Spinal cord (tissue), 10 donors: ENCODE results near the gene ALG5. TPM values are rescaled to one million over a fixed set of nuclear protein-coding genes. Genes with fewer than 3 reads are reported as not detected.

Experiments used
- DNase-seq, 6 donors: peaks; one replicate each; pipeline versions ENCODE4 v3.0.0 to v3.0.0-alpha.2; 2013 to 2015; ENCODE audit warnings: low spot score in 6 of 6, low read depth in 4 of 6
- H3K27ac ChIP-seq: one replicate; pipeline ENCODE4 v1.5.1; 2013; ENCODE audit warnings: low read depth, low read length, control low read depth
- H3K27me3 ChIP-seq: one replicate; pipeline ENCODE4 v1.6.1; 2013; ENCODE audit warnings: low read length; ENCODE audit not compliant: control insufficient read depth, insufficient read depth
- H3K36me3 ChIP-seq: one replicate; pipeline ENCODE4 v1.6.1; 2013; ENCODE audit warnings: low read length; ENCODE audit not compliant: control insufficient read depth, insufficient read depth
- H3K4me1 ChIP-seq: one replicate; pipeline ENCODE4 v1.6.1; 2013; ENCODE audit warnings: low read length; ENCODE audit not compliant: control insufficient read depth, insufficient read depth
- H3K4me3 ChIP-seq: one replicate; pipeline ENCODE4 v1.5.1; 2013; ENCODE audit warnings: low read depth, low read length, control low read depth
- H3K9me3 ChIP-seq: one replicate; pipeline ENCODE4 v1.6.1; 2013; ENCODE audit warnings: low read length; ENCODE audit not compliant: control insufficient read depth, insufficient read depth
- WGBS: methylation state at CpG from one replicate; pipeline ENCODE4 v1.1.5; 2013; ENCODE audit warnings: missing lambda C conversion rate; ENCODE audit not compliant: insufficient coverage; 5-methylcytosine and 5-hydroxymethylcytosine counted together
- polyA plus RNA-seq, 2 donors: library from polyadenylated mRNA; unstranded; fragments of 120-200 nt; gene quantifications; one replicate each; pipeline ENCODE4 v1.2.1, GENCODE V29; 2013; ENCODE audit not compliant: insufficient read length in 2 of 2
- total RNA-seq, 2 donors: library from RNA; depleted of rRNA in 1 of 2; stranded (reverse); fragments of 120-200 nt in 1 of 2; fragments of >200 nt in 1 of 2; gene quantifications; one replicate each; pipeline versions ENCODE4 v1.2.3 to v1.2.4, GENCODE V29; 2013 to 2014
- donor health status: healthy.

ALG5 gene
- total and polyA plus RNA-seq, 4 donors = 31.7 to 42.8 (median 37.5) TPM

- no peaks in the 10 kb centered on the region for H3K9me3 ChIP-seq
- no peak overlapping the region for H3K4me3 ChIP-seq
- no CpG with 5 or more reads among the region's 4 CpGs for WGBS
- H3K27me3 ChIP-seq = no peaks in the 10 kb centered on the region
- peaks cover 34% of the 10 kb centered on the region for H3K36me3 ChIP-seq
- no peak for DNase-seq
- H3K27ac ChIP-seq = no peak overlapping the region
- H3K4me1 ChIP-seq = peaks cover 3% of the 10 kb centered on the region
Measured at GRCh38 chr13:36992362-36992761, 6.8 kb downstream of the ALG5 start.

- DNase-seq = no peak
- Histone ChIP-seq H3K4me1 (no peaks in the 10 kb centered on the region), H3K9me3 (no peaks in the 10 kb centered on the region), H3K27me3 (no peaks in the 10 kb centered on the region), H3K4me3 (no peak overlapping the region), H3K36me3 (peaks cover 32% of the 10 kb centered on the region), H3K27ac (no peak overlapping the region)
- 97% methylated on average over 2 of the region's 2 CpGs for WGBS
Measured at GRCh38 chr13:36986462-36987240, 12.5 kb downstream of the ALG5 start.

DNA sequence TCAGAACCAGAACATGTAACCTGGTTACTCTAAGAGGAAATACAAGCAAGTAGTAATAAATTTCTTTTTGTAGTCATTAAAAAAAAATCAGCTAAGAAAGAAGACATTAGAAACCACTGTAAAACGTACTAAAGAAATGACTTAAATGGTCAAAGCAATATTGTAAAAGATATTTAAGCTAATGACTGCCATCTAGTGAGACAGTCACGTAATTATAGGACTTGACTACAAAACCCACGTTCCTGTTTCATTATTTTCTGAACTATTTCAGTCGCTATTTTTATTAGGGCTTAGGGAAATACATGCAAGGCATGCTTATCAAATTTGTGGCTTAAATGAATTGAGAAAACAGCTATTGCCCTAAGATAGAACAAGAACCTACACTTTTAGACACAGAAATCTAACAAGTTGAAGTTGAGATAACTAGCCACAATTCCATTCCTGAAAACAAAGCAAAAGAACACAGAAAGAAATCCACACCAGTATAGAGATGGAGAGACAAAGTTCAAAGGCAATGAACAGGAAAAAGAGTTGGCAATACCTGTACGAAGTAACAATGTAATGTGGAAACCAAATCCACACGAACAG, 17.9 kb downstream of the ALG5 start:
- no peaks in the 10 kb centered on the region for H3K9me3 ChIP-seq
- no peaks in the 10 kb centered on the region for H3K27me3 ChIP-seq
- H3K27ac ChIP-seq = no peak overlapping the region
- WGBS = 100% methylated on average over 1 of the region's 6 CpGs
- peaks cover 32% of the 10 kb centered on the region for H3K36me3 ChIP-seq
- no peaks in the 10 kb centered on the region for H3K4me1 ChIP-seq
- peak; percentile 18 to 89 (median 30) for DNase-seq
- H3K4me3 ChIP-seq = no peak overlapping the region

DNA sequence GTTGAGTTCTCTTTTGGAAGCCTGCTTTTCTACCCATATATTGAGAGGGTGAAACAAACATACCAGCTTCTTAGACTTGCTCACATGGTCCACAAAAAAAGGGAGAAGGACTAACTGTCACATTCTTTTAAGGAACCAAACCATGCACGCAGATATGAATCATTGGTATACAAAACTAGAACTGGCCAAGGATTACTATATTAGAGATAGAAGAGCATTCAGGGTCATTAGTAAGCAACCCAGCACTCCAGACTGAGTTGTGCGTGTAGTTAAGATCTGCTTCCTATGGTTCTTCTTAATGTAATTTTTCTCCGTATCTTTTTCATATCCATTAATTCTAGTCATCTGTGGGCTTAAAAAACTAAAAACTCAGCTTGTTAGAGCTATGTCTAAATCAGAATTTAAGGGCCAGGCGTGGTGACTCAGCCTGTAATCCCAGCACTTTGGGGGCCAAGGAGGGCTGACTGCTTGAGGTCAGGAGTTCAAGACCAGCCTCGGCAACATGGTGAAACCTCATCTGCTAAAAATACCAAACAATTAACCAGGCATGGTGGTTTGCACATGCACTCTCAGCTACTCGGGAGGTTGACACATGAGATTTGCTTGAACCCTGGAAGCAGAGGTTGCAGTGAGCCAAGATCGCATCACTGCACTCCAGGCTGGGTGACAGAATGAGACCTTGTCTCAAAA, 19.6 kb downstream of the ALG5 start:
- Histone ChIP-seq H3K4me1 (no peaks in the 10 kb centered on the region), H3K36me3 (peaks cover 33% of the 10 kb centered on the region), H3K27me3 (no peaks in the 10 kb centered on the region), H3K9me3 (no peaks in the 10 kb centered on the region), H3K4me3 (no peak overlapping the region), H3K27ac (no peak overlapping the region)
- WGBS = 100% methylated on average over 2 of the region's 7 CpGs
- DNase-seq = no peak

DNA sequence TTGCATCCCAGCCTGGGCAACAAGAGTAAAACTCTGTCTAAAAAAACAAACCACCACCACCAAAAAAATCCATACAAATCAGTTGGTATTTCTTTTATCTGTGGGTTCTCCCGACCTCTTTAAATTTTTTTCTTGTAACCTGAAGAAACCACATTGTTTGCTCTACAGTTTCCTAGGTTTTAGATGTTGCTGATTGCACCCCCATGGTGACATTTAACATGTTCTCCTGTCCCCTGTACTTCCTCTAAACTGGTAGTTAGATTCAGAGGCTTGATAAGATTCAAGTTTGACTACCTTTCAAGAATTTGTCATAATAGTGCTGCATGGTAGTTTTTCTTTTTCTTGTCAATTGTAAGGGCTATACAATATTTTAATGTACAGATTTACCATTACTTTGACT, 24.0 kb downstream of the ALG5 start:
- H3K27me3 ChIP-seq = no peaks in the 10 kb centered on the region

DNA sequence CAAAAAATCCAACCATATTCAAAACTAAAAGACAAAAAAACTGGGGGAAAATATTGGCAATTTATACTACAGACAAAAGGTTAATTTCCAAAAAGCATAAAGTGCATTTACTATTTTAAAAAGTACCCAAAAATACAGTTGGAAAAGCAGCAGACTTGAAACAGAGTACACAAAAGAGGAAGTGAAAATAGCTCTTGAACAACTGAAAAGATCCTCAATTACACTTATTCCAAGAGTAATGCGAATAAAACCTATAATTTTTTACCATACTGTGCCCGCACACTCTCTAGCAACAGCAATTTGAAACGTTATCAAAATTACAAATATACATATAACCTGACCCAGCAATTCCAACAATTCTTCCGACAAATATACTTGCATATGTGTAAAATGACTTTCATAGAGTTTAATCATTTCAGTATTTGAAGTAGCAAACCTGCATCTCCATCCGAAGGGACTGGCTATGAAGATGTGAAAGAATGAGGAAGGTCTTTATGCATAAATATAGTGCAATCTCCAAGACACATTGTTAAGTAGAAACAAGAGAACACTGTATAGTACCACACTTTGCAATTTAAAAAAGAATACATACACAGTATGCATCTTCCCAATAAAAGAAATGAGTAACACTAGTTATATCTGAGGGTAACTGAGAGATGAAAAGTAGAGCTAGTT, 25.4 kb downstream of the ALG5 start:
- Histone ChIP-seq H3K36me3 (peaks cover 30% of the 10 kb centered on the region), H3K27me3 (no peaks in the 10 kb centered on the region), H3K4me3 (no peak overlapping the region), H3K27ac (no peak overlapping the region), H3K9me3 (no peaks in the 10 kb centered on the region), H3K4me1 (no peaks in the 10 kb centered on the region)
- no CpG with 5 or more reads among the region's 5 CpGs for WGBS
- no peak for DNase-seq

More for the DNA sequence above, 24.0 kb downstream of the ALG5 start:
- DNase-seq = no peak
- H3K36me3 ChIP-seq = peaks cover 33% of the 10 kb centered on the region
- WGBS = no CpG with 5 or more reads among the region's 1 CpG
- H3K9me3 ChIP-seq = no peaks in the 10 kb centered on the region
- no peak overlapping the region for H3K4me3 ChIP-seq
- no peaks in the 10 kb centered on the region for H3K4me1 ChIP-seq
- H3K27ac ChIP-seq = no peak overlapping the region

DNA sequence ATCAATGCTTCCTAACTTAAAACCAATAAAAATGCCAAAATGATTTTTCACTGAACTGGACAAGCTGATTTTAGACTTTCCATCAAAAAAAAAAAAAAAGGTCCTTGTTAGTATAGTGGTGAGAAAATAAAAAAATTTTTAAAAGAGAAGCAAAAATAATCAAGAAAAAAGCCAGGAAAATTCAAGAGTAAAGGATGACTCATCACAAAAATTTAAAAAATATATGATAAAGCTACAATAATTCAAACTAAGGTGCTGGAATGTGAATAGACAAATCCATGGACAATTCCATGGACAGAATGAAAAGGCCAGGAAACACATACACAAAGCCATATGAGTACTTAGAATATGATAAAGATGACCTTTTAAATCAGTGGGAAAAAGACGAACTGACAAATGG, 26.1 kb downstream of the ALG5 start:
- H3K36me3 ChIP-seq = peaks cover 24% of the 10 kb centered on the region
- no peaks in the 10 kb centered on the region for H3K4me1 ChIP-seq
- H3K9me3 ChIP-seq = no peaks in the 10 kb centered on the region
- DNase-seq = no peak
- no CpG with 5 or more reads among the region's 1 CpG for WGBS
- H3K27ac ChIP-seq = no peak overlapping the region
- H3K27me3 ChIP-seq = no peaks in the 10 kb centered on the region
- H3K4me3 ChIP-seq = no peak overlapping the region

DNA sequence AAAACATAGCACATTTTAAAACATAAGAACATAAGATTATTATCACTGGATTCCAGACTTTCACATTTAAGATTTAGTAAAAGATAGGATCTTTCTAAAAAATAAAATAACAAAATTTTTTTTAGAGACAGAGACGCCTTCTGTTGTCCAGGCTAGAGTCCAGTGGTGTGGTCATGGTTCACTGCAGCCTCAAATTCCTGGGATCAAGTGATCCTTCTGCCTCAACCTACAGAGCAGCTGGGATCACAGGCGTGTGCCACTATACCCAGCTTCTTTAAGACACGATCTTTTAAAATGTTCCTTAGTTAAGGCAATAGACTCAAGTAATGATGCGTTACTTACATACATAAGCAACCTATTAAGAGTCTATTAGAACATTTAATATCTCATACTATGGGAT, 32.7 kb downstream of the ALG5 start:
- peaks cover 20% of the 10 kb centered on the region for H3K36me3 ChIP-seq
- H3K4me3 ChIP-seq = no peak overlapping the region
- H3K9me3 ChIP-seq = no peaks in the 10 kb centered on the region
- H3K27me3 ChIP-seq = no peaks in the 10 kb centered on the region
- no peak for DNase-seq
- no peaks in the 10 kb centered on the region for H3K4me1 ChIP-seq
- WGBS = 93% methylated on average over 3 of the region's 4 CpGs
- no peak overlapping the region for H3K27ac ChIP-seq

- 100% methylated on average over 1 of the region's 2 CpGs for WGBS
- H3K27me3 ChIP-seq = no peaks in the 10 kb centered on the region
- no peak overlapping the region for H3K27ac ChIP-seq
- H3K4me1 ChIP-seq = no peaks in the 10 kb centered on the region
- H3K9me3 ChIP-seq = no peaks in the 10 kb centered on the region
- peaks cover 22% of the 10 kb centered on the region for H3K36me3 ChIP-seq
- DNase-seq = no peak
- no peak overlapping the region for H3K4me3 ChIP-seq
Measured at GRCh38 chr13:36965767-36966166, 33.4 kb downstream of the ALG5 start.
